ENCODE measurements around the gene RSBN1.

- no peak for TF ChIP-seq EP300 (IDR thresholded peaks at IDR 0.05)
- TF ChIP-seq CTCF (IDR thresholded peaks at IDR 0.05): no peak
Observed at GRCh38 chr1:113788802-113789201, 23.5 kb downstream of the RSBN1 start.
